G401.6 (cell line): ENCODE results near the gene FREM1.
"Not testable (repeated sequence)": the region's sequence is repeated elsewhere in the genome, so short reads cannot be mapped to it uniquely, and the experiment has no call there.

Source experiments
- FAIRE-seq: peaks from 2 replicates; lab custom pipeline; 2012; peaks lifted over from hg19 to GRCh38; lab: Jason Lieb, UNC

Gene FREM1

GRCh38 chr9:14909961-14910805, at the start of gene FREM1:
Gene FREM1 (minus strand): TSS chr9:14910428. CDS start chr9:14868977, 41,451 bp downstream.
- no peak for FAIRE-seq

- FAIRE-seq: no peak
These were observed 48.8 kb upstream of the FREM1 start for GRCh38 chr9:14958989-14959388.

GRCh38 chr9:14957109-14957508, 46.9 kb upstream of the FREM1 start:
- FAIRE-seq: no peak

DNA sequence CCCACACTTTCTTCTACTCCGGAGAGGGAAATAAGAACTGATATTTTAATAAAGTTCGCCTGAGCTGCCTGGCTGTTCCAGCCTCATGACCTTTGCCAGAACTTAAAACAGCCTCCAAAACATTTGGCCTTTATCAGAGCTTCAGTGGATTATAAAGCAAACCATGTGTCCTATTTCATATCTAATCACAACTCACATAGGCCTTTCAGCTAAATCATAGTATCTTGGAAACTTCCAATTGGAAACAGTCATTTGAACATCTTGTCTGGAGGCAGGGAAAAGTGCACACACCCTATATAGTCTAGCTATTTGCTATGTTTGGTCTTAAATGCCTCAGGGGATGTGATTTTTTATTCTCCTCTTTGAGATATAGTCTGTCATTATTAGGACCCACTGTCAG, 46.0 kb upstream of the FREM1 start:
- FAIRE-seq: no peak

- FAIRE-seq: no peak
These were observed 35.1 kb upstream of the FREM1 start for GRCh38 chr9:14945351-14945750.

GRCh38 chr9:14941501-14942405, 31.5 kb upstream of the FREM1 start:
- no peak for FAIRE-seq

GRCh38 chr9:14939378-14939777, 29.1 kb upstream of the FREM1 start:
- no peak for FAIRE-seq

- no peak for FAIRE-seq
These were observed 27.0 kb upstream of the FREM1 start for GRCh38 chr9:14937216-14937615.

DNA sequence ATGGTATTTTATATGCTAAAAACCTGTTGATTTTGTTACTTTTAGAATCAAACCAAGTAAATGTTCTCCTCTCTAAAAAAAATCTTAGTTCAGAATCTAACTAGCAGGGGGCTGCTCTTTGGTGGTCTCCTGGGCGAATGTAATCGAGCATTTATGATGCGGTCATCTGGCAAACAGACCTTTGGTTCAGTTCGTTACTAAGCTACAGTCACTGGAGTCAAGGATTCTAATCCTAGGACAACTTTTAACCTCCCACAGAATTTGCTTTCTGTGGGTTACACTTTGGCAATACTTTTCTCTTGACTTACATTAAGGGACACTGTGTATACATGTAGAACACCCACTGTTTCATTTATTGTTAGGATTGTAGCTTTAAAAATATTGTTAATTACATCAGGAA, 26.3 kb upstream of the FREM1 start:
- no peak for FAIRE-seq

DNA sequence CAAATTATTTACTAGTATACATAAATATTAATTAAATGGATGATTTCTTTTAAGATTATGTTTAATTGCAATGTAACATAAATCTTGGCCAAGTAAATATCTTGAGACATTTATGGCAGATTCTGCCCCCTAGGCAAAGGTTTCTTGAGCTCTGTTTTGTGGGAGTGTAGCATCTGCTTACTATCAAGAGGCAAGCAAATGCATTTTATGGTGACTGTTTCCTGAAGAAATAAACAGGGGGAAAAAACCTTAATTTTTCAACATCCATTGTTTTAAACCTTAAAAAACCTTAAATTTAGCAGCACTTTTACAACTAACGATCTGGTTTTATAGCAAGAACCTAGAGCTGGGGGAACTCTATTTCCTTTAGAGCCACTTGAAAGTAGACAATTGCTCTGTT, 25.7 kb upstream of the FREM1 start:
- no peak for FAIRE-seq

DNA sequence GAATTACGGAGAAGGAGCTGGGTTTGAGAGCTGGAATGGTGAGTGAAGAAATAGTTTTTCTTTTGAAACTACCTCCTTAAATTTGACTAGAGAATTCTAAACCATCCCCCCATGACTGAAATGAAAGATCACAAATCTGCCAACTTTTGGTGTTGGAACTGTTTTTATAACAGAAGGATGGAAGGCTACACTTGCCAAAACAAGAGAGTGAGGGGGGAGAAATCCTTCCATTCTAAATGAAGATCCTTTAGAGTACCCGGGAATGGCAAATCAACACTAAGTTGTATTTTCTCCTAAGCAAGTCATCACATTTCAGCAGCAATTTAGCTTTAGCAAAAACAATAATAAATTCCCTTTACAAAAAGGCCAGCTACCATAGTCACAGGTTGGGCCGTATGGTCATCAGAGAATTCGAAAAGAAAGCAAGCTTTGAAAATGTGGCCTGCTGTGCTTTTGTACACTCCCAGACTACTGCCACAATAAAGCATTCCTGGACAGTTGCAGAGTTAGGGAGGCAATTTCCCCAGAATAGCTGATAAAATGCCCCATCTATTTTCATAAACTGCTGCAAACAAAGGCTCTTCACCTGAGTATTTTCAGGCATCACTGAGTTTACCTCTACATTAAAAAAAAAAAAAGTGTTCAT, 25.0 kb upstream of the FREM1 start:
- no peak for FAIRE-seq

GRCh38 chr9:14932641-14933040, 22.4 kb upstream of the FREM1 start:
- FAIRE-seq: no peak

- FAIRE-seq: no peak
These were observed 22.0 kb upstream of the FREM1 start for GRCh38 chr9:14932231-14932630.

GRCh38 chr9:14926941-14927624, 16.9 kb upstream of the FREM1 start:
- FAIRE-seq: no peak

GRCh38 chr9:14924230-14925219, 14.3 kb upstream of the FREM1 start:
- no peak for FAIRE-seq

GRCh38 chr9:14923701-14924100, 13.5 kb upstream of the FREM1 start:
- FAIRE-seq: no peak

GRCh38 chr9:14920805-14921204, 10.6 kb upstream of the FREM1 start:
- not testable (repeated sequence) for FAIRE-seq

DNA sequence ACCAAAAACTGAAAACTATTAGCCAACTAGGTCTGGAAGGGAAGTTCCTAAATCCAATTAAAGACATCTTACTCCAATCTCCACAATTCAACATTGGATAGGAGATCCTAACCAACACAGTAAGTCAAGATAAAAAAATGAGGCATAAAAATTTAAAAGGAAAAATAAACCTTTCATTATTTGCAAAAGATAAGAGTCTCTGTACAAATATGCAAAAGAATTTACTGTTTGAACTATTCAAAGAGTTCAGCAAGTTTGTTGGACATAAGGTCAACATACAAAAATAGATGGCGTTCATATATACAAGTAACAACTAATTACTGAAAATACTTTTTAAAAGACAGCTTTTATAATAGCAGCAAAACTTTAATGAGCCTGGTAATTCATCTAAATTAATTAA, 3.1 kb upstream of the FREM1 start:
- peak; percentile 56 for FAIRE-seq

DNA sequence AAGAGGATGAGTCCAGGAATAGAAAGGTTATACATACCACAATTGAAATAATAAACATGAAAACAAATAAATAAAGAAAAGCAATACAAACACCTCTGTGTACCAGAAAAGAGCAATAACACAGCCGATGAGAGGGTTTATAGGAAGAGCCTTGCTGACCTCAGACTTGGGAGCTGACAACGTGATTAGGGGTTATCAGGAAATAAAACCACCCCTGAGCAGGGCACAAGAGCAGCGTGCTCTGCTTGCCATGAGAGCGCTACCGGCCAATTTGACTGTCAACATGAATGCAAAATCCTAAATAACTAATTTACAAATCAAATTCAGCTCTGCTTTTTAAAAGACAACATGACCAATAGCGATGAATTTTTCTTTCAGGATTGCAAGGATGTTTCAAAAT, 2.6 kb upstream of the FREM1 start:
- no peak for FAIRE-seq

- no peak for FAIRE-seq
These were observed 818 bp upstream of the FREM1 start for GRCh38 chr9:14911046-14911445.

GRCh38 chr9:14909601-14909960, 647 bp downstream of the FREM1 start:
- no peak for FAIRE-seq
